Fibroblast of skin of abdomen (primary cell): ENCODE data around the gene FOXJ3. TPM values are rescaled to one million over a fixed set of nuclear protein-coding genes. Genes with fewer than 3 reads are reported as not detected.

Experiments used
- DNase-seq: peaks from one replicate; pipeline ENCODE4 v3.0.0-alpha.2; 2013
- polyA plus RNA-seq, 2 experiments: library from polyadenylated mRNA; unstranded; fragments of 120-200 nt; gene quantifications; one replicate each; pipeline ENCODE4 v1.2.1, GENCODE V29; 2013; ENCODE audit not compliant: insufficient read length in 2 of 2

The FOXJ3 gene
- 27.1 TPM for polyA plus RNA-seq (2013, experiment 1 of 2; ENCODE audit: insufficient read length)
- polyA plus RNA-seq (2013, experiment 2 of 2; ENCODE audit: insufficient read length), result 24.6 TPM

- DNase-seq, result peak; percentile 97
Measured at GRCh38 chr1:42335050-42335808, at the start of gene FOXJ3. Gene FOXJ3 (minus strand): TSS chr1:42335235. CDS start chr1:42311093, 24,142 bp downstream.

- DNase-seq, result no peak
Measured at GRCh38 chr1:42381280-42381673, 46.2 kb upstream of the FOXJ3 start.

- peak; percentile 24 for DNase-seq
Measured at GRCh38 chr1:42380586-42381279, 45.7 kb upstream of the FOXJ3 start, which contains the start of gene RIMKLA. Gene RIMKLA (plus strand): TSS chr1:42380792. CDS start chr1:42380935, 143 bp downstream.

- peak; percentile 27 for DNase-seq
Measured at GRCh38 chr1:42379794-42380585, 45.0 kb upstream of the FOXJ3 start.

GRCh38 chr1:42372796-42373195 lies 37.8 kb upstream of the FOXJ3 start:
- DNase-seq, result no peak

- no peak for DNase-seq
Measured at GRCh38 chr1:42370876-42371549, 36.0 kb upstream of the FOXJ3 start.

GRCh38 chr1:42369471-42369870 lies 34.4 kb upstream of the FOXJ3 start:
- DNase-seq, result no peak

- DNase-seq, result no peak
Measured at GRCh38 chr1:42368096-42368795, 33.2 kb upstream of the FOXJ3 start.

GRCh38 chr1:42365118-42365517 lies 30.1 kb upstream of the FOXJ3 start:
- no peak for DNase-seq

GRCh38 chr1:42364542-42364941 lies 29.5 kb upstream of the FOXJ3 start:
- DNase-seq, result no peak

- DNase-seq, result no peak
Measured at GRCh38 chr1:42364089-42364488, 29.1 kb upstream of the FOXJ3 start.

GRCh38 chr1:42359466-42359865 lies 24.4 kb upstream of the FOXJ3 start:
- DNase-seq, result no peak

GRCh38 chr1:42358791-42359190 lies 23.8 kb upstream of the FOXJ3 start:
- DNase-seq, result no peak

- peak; percentile 4 for DNase-seq
Measured at GRCh38 chr1:42350086-42350485, 15.1 kb upstream of the FOXJ3 start.

- DNase-seq, result no peak
Measured at GRCh38 chr1:42348498-42348897, 13.5 kb upstream of the FOXJ3 start.

- no peak for DNase-seq
Measured at GRCh38 chr1:42343049-42343448, 8.0 kb upstream of the FOXJ3 start.

- DNase-seq, result no peak
Measured at GRCh38 chr1:42340901-42341300, 5.9 kb upstream of the FOXJ3 start.

GRCh38 chr1:42340093-42340492 lies 5.1 kb upstream of the FOXJ3 start:
- no peak for DNase-seq

GRCh38 chr1:42336978-42337377 lies 1.9 kb upstream of the FOXJ3 start:
- DNase-seq, result no peak

- peak; percentile 65 for DNase-seq
Measured at GRCh38 chr1:42335809-42336518, 929 bp upstream of the FOXJ3 start.
